ENCODE results near the gene PRKACA.
"Not testable (repeated sequence)": the region's sequence is repeated elsewhere in the genome, so short reads cannot be mapped to it uniquely, and the experiment has no call there.

DNA sequence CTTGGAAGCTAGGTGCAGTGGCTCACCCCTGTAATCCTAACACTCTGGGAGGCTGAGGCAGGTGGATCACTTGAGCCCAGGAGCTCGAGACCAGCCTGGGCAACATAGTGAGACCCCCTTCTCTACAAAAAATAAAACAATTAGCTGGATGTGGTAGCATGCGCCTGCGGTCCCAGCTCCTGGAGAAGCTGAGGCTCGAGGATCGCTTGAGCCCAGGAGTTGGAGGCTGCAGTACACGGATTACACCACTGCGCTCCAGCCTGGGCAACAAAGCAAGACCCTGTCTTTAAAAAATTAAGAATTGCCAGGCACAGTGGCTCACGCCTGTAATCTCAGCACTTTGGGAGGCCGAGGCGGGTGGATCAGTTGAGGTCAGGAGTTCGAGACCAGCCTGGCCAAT, 66.6 kb downstream of the PRKACA start:
- TF ChIP-seq, protein P1, sequence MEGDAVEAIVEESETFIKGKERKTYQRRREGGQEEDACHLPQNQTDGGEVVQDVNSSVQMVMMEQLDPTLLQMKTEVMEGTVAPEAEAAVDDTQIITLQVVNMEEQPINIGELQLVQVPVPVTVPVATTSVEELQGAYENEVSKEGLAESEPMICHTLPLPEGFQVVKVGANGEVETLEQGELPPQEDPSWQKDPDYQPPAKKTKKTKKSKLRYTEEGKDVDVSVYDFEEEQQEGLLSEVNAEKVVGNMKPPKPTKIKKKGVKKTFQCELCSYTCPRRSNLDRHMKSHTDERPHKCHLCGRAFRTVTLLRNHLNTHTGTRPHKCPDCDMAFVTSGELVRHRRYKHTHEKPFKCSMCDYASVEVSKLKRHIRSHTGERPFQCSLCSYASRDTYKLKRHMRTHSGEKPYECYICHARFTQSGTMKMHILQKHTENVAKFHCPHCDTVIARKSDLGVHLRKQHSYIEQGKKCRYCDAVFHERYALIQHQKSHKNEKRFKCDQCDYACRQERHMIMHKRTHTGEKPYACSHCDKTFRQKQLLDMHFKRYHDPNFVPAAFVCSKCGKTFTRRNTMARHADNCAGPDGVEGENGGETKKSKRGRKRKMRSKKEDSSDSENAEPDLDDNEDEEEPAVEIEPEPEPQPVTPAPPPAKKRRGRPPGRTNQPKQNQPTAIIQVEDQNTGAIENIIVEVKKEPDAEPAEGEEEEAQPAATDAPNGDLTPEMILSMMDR (IDR thresholded peaks at IDR 0.05): not testable (repeated sequence)
- TF ChIP-seq POLR2AphosphoS5 (IDR thresholded peaks at IDR 0.05): not testable (repeated sequence)

Data from prostate gland (tissue), 2 donors.